Activated CD8-positive, alpha-beta memory T cell treated with anti-CD3 and anti-CD28 coated beads, Interleukin-2, amount 50 U/mL, for 4 hours (primary cell): Measurements from ENCODE around the gene SKA1.
"Not testable (repeated sequence)": the region's sequence is repeated elsewhere in the genome, so short reads cannot be mapped to it uniquely, and the experiment has no call there.

ENCODE experiments used
- DNase-seq: peaks from one replicate; pipeline ENCODE4 v3.0.0-alpha.2; 2020

SKA1 gene

DNA sequence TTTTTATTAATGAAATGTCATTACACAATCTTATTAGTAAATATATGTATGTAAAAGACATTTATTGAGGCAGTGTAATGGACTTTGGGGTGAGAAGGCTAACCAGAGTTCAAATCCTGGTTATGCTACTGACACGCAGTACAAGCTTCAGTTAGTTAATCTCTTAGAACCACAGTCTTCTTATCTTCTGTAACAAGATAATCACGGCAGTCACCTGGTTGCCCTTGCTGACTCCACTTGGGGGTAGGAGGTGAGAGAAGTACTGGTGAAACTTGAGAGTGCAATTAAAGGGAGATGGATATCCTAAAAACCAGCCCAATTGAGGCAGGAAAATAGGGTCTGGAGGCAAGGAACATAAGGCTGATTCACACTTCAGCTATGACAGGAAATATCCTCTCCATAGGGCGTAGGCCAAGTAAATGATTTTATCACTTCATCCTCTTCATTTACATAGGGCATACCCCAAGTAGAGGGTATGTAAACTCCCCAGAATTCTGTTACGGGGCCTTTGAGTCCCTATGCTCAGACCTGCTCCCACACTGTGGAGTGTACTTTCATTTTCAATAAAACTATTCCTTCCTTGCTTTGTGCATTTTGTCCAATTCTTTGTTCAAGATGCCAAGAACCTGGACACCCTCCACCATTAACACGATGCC is 21.3 kb downstream of the SKA1 start:
- DNase-seq: no peak

DNA sequence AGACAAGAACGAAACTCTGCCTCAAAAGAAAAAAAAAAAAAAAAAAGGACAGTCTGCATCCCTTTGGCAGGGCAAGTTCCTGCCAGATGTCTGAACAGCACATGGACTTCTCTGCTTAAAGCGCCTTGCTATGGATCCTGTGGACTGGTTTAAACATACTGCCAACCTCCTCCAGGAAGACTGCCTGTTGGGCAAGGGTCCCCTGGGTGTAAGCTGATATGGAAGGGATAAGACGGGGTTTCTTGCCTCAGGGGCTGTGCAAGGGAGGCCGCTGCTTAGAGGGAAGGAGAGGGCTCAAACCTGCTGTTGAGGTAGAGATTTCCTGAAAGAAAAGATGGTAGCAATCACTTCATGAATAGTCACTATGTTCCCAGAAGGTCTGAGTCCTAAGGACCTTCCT is 22.2 kb downstream of the SKA1 start:
- no peak for DNase-seq

DNA sequence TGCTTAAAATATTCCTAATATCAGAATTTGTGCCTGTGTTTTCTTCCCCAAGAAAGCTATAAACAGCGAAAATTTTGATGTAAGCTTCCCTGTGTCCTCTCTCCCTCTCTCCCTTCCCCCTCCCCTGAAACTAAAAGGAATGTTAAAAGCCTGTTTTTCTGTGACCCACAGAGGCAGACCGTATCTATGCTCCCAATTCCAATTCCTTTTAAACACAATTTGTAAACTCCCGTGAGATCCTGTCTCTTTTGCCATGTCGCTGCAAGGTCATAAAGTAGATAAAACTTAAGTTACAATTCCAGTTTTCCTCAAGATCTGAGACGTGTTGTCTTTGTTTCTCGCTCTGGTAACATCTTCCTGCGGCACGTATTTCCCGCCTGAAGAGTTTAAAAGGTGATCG is 23.3 kb downstream of the SKA1 start:
- no peak for DNase-seq

DNA sequence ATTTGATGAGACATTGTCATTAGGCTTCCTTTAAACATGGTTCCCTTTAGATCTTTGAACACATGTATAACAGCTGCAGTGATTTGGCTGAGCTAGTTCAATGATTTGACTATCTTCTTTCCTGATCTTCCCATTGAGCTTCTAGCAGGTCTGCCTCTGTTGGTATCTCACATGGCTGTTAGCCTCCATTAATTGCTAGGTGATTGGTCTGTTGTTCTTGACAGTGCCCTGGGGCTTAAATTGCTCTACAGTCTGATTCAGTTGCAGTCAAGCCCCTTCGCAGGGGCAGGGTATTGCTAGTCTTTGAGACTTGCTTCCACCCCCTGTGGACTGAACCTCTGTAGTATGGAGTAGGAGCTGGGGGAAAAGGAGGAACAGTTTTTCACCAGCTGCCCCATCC is 24.1 kb downstream of the SKA1 start:
- DNase-seq: no peak

DNA sequence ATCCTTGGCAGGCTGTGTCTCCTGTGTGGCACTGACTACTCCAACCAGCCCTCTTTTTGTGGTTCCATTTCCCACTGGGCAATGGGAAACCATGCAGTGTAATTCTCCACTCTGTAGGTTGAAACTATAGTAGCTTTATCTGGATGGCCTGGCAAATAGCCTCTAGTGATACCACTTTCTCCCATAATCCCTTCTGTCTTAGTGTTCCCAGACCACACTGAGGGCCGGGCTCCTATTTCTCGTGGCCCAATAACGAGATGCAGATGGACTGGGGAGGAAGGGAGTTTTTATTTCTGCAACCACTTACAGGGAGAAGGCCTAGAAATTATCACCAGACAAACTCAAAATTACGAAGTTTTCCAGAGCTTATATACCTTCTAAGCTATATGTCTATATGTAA is 24.7 kb downstream of the SKA1 start:
- DNase-seq: no peak

DNA sequence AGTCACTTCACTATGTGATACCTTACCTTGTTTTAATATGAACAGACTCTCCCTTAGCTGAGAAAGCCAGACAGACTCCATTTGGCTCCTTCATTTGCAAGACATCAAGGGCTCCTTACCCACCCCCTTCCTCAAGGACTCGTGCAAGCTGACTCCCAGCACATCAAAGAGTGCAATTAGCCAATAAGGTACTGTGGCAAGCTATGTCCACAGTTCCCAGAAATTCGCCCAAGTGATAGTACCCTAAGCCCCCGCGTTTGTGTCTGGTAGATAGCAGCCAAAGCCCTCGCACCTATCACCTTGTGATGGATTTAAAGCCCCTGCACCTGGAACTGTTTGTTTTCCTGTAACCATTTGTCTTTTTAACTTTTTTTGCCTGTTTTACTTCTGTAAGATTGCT is 25.6 kb downstream of the SKA1 start:
- DNase-seq: not testable (repeated sequence)

DNA sequence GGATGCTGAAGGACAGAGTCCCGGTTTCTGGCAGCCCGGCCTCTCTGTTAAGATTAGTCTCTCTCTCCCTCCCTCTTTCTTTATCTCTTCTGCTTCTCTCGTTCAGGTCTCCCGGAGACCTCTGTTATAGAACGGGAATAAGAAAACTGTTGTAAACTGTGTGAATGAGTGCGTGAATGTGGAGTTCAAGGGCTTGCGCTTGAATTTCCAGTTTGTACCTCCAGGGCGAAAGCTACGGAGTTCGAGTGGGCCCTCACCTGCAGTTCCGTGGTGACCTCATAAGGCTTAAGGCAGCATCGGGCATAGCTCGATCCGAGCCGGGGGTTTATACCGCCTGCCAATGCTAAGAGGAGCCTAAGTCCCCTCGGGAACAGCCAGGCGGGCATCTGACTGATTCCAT is 26.4 kb downstream of the SKA1 start:
- DNase-seq: no peak

DNA sequence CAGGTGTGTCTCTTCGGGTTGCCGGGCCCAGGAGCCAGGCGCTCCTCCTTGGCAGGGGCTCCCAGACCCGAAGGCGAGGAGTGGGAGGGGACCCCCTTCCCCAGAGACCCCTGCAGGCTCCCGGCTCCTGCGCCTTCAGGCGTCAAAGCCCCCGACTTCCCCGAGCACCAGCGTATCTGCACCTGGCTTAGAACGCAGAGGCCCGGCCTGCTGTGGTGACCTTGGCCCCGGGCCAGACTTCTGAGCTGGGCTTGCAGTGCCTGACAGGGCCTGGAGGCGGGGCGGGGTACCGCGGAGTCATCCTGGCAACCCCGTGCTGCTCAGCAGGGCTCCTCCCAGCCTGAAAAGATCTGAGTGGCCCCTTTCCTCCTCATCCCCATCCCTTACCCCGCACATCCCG is 27.0 kb downstream of the SKA1 start:
- DNase-seq: peak; percentile 16

DNA sequence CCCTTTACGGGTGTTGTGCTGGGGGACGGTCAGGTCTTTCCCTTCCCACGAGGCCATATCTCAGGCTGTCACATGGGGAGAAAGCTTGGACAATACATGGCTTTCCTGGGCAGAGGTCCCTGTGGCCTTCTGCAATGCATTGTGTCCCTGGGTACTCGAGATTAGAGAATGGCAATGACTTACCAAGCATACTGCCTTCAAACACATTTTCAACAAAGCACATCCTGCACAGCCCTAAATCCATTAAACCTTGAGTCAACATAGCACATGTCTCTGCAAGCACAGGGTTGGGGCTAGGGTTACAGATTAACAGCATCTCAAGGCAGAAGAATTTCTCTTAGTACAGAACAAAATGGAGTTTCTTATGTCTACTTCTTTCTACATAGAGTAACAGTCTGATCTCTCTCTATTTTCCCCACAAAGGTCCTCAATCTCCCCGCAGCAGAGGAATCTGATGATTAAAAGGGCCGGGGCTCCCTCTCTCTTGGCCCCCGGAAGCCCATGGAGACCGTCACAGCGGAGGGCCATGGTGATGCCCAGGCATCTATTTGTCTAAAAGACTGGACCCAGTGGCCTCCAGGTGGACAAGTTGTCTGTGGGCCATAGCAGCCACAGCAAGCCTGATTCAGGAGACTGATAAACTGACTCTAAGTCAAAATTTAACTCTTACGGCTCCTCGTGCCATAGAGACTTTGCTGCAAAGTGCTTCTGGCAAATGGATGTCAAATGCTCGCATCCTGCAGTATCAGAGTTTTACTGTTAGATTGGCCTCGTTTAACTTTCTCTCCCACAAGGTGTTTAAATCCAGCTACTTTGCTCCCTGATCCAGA is 30.1 kb downstream of the SKA1 start:
- DNase-seq: not testable (repeated sequence)

DNA sequence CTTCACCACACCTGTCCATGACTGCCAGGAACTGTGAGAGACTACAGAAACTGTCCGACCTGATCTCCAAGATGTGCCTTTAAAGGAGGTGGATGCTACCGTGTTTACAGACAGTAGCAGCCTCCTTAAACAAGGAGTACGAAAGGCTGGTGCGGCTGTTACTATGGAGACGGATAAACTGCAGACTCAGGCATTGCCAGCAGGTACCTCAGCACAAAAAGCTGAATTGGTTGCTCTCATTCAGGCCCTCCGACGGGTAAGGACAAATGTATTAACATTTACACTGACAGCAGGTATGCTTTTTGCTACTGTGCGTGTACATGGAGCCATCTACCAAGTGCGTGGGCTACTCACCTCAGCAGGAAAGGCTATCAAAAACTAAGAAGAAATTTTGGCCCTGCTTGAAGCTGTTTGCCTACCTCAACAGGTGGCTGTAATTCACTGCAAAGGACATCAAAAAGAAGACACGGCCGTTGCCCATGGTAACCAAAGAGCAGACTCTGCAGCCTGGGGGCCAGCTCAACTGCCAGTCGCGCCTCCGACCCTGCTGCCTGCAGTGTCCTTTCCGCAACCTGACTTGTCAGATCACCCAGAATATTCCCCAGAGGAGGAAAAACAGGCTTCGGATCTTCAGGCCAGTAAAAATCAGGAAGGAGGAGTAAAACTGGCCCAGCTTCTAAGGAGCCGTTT is 30.9 kb downstream of the SKA1 start:
- no peak for DNase-seq

DNA sequence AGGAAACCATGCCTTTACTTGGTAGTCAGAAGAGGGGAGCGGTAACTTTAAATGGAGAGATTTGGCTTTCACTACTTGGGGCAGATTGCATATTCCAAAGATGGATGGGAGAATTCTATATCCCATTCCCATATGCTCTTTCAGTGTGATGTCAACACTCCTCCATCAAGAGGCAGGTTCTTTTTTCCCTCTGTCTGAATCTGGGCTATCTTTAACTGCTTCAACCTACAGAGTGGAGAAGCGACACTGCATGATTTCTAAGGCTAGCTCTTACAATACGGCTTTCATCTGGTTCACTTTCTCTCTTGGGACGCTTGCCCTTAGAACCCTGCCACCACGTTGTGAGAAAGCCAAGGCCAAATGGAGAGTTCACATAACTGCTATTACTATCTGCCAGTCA is 34.4 kb downstream of the SKA1 start:
- no peak for DNase-seq

DNA sequence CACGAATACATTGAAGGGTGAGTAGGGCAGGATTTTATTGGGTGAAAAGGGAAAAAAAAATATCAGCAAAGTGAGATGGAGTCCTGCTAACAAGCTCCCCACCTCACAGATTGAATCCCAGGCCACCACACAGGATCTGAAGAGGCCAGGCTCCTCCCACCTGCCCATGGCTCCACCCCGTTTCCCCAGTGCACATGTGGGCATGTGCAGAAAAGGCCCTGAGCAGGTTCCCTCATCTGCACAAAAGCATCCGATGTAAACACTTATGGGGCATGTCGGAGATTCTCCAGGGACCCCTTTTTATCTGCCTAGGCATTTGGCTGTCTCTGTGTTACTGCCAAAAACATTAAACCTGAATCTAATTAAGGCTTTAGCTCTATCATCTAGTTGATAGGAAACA is 35.2 kb downstream of the SKA1 start:
- no peak for DNase-seq

DNA sequence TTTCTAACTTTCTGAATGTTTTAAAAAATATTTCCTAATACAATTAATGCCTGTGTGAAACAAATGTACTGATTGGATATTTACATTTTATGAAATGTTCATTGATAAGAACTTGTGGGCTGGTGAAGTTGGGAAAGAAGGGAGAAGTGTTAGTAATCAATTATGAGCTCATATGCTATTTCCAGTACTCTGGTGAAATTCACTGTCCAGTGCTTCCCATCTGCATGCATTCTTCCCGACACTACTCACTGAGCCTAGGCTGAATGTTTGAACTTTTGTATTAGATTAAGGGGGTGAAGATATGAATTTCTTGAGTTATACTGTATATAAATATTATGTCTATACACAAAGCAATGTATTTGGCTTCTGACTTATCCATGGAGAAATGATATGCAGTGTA is 36.0 kb downstream of the SKA1 start:
- no peak for DNase-seq

DNA sequence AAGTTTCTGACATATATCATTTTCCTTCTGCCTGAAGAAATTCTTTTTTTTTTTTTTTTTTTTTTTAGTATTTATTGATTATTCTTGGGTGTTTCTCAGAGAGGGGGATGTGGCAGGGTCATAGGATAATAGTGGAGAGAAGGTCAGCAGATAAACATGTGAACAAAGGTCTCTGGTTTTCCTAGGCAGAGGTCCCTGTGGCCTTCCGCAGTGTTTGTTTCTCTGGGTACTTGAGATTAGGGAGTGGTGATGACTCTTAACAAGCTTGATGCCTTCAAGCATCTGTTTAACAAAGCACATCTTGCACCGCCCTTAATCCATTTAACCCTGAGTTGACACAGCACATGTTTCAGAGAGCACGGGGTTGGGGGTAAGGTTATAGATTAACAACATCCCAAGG is 42.0 kb downstream of the SKA1 start:
- not testable (repeated sequence) for DNase-seq

DNA sequence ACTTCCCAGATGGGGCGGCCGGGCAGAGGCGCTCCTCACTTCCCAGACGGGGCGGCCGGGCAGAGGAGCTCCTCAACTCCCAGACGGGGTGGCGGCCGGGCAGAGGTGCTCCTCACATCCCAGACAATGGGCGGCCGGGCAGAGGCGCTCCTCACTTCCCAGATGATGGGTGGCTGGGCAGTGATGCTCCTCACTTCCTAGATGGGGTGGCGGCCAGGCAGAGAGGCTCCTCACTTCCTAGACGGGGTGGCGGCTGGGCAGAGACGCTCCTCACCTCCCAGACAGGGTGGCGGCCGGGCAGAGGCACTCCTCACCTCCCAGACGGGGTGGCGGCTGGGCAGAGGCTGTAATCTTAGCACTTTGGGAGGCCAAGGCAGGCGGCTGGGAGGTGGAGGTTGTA is 42.9 kb downstream of the SKA1 start:
- DNase-seq: not testable (repeated sequence)

DNA sequence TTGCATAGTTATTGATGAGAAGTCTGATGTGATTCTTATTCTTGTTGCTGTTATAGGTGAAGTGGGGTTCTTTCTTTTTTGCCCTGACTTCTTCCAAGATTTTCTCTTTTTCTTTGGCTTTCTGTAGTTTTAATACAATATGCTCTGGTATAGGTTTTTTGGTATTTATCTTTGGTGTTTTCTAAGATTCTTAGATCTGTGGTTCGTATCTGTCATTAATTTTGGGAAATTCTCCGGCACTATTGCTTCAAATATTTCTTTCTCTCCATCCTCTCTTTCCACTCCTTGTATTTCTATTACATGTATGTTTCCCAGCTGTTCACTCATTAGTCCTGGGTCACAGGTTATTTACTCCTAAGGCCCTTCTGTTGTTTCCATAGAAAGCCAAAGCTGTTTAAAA is 43.8 kb downstream of the SKA1 start:
- no peak for DNase-seq

DNA sequence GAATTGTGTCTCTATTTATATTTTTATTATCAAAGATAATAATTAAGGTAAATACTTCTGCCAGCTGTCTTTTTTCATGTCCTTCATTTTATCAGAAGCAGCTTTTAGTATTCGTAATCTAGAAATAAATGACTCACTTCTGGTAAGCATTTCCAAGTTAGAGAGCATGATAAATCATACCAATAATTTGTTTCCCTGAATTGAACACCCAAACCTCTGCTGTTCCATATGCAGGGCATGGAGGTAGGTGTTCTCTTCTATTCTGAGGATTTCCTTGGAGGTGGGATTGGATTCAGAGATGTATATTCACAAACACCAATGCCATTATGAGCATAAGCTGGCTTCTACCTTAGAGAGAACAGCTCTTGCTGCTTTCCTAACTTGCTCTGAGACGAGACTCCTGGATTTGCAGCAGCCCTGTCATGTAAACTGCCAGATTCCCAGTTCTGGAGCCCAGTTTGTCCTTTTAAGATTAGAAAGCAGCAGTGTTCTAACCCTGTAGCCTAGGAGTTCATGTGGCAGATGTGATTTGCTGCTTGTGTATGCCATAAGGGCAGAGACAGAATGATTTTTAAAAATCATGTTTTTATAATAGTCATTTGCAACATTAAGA is 47.5 kb downstream of the SKA1 start:
- no peak for DNase-seq

DNA sequence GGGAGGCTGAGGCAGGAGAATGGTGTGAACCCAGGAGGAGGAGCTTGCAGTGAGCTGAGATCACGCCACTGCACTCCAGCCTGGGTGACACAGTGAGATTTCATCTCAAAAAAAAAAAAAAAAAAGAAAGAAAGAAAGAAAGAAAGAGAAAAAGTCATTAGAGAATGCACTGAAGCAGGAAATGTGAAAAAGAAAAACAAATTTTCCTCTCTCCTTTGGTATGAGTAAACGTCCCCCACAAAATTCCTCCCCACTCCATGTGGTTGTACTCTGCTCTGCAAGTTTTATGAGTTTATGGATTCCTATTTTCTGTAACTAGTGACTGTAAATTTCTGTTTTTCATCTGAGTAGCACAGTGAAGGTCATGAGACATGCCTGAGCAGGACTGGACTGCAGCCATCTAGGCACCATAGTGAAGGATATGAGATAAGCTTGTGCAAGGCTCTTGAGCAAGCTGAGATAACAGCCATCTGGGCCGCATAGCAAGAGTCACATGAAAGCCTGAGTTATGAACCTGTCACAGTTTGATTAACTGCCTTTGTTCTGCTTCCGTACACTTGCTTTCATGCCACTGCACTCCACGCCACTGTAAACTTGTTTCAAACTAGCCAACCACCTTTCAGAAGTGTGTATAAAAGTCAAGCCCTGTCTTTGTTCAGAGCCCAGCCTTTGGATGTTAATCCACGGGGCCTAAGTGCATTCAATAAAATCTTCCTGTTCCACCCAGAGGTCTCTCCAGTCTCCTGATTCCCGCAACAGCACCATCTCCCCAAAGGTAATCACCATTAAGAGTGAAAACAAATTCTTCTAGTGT is 50.2 kb downstream of the SKA1 start:
- no peak for DNase-seq

DNA sequence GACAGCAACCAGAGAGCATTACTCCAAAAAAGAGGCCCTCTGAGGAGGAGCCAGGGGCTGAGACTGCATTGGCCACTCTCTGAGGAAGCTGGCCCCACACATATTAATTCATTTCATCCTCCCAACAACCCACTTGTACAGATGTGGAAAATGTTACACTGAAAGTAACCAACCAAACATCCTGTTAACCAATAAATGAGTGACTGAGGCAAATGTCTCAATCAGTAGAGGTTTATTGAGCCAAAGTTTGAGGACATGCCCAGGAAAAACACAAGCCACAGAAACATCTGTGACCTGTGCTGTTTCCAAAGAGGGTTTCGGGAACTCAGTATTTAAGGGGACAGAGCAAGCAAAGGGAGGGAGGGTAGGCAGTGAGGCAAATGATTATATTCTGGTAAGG is 53.0 kb downstream of the SKA1 start:
- DNase-seq: no peak

DNA sequence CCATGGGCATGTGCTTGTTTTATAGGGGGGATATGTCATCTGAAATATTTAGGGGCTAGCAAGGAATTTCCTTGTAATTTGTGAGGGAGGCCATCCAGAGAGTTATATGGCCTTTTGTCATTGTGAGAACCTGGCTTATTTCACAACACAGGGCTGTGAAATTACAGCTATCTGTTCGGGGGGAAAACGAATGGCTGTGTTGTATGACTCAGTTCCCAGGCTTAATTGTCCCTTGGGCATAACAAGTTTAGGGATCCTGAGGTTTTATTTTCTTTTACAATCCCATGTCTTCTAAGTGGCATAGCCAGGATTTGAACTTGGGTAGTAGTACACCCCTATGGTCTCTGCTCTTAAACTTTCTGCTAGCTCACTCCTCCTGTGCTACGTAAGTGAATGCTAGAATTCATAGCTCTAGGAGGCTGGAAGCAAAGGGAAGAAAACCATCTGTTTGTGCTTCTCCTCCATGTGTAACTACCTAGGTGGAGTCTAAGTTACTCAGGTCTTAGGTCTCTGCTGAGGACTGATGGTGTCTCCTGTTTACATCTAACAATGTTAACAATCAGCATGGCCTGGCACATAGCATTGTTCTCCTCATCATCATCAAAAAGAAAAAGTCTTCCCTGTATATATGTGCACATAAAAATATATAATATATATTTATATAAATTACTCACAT is 53.8 kb downstream of the SKA1 start:
- DNase-seq: no peak

DNA sequence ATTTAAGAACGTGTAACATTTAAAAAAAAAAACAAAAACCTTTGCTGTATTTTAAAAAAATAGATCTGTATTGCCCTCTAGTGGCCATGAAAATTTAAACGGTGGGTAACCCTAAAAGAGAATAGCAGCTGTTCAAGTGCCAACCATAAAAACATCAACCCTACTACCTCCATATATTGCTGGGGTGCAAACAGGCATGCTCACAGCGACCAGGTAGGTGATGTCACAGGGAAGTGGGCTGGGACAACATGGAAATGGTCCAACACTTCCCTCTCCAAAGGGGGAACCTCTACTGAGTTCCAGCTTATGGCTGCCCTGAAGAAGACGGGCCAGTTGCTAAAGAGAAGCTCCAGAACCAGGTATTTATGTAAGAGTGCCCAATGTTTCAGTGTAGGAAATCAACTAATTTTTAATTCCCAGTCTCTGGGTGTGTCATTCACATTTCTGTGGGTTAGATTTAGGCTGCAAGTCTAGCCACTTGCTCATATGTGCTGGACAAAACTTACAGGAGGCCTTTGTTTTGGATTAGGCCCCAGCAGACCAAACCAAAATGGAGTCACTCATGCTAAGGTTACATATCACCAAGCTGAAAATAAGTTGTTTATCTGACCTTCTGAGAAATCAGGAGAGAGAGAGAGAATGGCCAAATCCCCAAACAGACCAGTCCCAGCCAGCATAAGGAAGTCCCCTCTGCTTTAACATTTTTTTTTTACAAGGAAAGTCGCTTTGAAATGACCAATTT is 54.5 kb downstream of the SKA1 start:
- DNase-seq: no peak
